ENCODE results near the gene MPPED1.

The MPPED1 gene

DNA sequence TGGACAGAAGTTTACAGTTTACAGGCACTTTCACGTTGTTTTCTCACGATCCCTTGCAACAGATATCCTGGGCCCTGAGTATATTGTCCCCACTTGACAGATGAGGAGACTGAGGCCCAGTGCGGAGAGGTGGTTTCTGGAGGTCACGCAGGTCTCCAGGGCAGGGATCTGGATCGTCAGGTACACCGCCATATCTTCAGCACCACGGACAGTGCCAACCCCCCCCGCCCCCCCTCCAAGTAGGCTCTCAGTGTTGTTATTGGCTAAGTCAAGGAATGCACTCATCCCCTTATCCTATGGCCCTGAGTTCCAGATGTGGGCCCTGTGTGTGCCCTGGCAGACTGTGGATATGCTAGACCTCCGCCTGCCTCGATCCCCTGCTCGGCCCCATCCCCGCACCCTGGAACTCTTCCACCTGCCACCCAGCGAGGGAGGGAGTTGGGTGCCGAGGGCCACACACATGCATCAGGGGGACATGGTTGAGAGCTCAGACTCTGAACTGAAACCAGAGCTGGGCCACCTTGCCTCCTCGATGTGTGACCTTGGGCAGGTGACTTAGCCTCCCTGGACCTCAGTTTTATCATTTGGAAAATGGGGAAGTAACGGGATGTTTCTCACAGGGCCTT is 37.5 kb downstream of the MPPED1 start:
- DNase-seq: no peak

DNA sequence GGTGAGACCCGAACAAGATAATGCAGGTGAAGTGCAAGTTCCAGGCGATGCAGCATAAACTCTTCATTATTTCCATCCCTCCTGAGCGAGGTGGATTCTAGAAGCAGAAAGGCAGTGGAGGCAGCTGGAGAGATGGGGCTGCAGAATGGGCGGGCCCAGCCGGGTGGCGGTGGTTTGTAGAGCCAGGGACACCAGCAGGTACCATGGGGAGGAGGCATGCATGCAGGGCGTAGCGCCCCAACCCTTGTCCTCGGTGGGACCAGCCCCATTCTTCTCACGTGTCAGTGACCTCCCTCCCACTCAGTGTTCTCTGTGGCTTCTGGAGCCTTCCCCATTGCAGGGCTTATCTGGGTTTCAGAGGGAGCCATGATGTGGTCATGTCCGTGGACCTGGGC is 38.0 kb downstream of the MPPED1 start:
- no peak for DNase-seq

DNA sequence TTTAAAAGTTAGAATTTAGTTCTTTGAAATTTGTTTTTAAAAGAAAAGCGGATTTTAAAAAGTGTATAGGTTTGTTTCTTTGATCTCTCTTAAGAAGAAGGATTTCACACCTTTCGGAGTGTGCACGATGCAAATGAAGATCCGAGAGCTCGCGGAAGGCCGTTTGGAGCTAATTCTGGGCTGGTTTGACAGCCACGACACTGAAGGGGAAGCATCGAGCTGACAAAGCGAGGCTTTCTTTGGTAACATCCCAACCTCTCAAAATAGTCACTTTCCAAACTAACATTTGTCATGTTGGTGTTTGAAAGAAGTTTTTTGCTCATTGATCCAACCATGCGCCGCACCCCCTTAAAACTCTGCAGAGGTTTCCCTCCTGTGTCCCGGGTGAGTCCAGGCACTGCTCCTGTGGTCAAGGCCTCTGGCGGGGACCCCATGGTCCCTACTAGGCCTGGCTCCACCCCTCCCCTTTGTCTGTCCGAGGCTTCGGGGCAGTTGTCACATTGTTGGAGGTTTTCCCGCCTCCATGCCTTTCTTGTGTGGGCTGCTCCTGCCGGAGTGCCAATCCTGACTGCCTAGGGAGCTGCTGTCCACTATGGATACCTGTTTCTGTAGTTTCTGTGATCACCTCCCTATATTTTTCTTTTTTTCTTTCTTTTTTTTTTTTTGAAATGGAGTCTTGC is 39.7 kb downstream of the MPPED1 start:
- DNase-seq: no peak

DNA sequence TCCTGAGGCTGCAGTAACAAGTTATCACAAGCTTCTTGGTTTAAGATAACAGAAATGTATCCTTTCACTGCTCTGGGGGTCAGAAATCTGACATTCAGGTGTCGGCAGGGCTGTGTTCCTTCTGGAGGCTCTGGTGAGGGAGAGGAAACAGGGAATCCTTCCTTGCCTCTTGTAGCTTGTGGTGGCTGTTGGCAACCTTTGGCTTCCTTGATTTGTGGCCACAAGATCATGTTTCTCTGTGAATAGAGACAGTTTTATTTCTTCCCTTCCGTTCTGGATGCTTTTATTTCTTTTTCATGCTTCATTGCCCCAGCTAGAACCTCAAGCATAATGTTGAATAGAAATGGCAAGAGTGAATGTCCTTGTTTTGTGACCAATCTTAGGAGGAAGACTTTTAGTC is 44.0 kb downstream of the MPPED1 start:
- DNase-seq: no peak

DNA sequence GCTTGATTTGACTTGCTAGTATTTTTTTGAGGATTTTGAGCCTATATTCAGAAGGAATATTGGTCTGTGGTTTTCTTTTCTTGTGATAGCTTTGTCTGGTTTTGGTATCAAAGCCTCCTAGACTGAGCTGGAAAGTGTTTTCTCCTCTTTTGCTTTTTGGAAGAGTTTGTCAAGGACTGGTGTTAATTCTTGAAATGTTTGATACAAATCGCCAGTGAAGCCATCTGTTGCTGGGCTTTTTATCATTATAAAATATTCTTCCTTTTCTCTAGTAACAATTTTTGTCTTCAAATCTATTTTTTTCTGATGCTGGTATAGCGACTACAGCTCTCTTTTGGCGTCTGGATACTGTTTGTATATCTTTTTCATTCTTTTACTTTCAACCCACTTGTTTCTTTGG is 45.2 kb downstream of the MPPED1 start:
- no peak for DNase-seq

DNA sequence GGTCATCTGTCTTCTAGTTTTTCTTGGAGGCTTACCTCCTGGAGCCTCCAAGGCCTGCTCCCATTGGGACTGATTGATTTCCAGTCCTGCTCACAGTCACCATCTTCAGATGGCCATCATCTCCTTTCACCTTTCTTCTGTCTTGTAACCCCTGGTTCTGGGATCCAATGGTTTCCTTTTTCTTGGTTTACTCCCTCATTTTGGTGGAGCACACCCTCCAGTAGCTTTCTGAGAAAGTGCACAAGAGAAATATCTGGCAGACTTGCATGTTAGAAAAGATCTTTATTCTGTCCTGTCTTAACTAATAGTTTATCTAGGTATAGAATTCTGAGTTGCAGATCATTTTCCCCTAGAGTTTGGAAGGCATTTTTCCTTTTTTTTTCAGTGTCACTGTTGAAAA is 50.9 kb downstream of the MPPED1 start:
- DNase-seq: no peak

DNA sequence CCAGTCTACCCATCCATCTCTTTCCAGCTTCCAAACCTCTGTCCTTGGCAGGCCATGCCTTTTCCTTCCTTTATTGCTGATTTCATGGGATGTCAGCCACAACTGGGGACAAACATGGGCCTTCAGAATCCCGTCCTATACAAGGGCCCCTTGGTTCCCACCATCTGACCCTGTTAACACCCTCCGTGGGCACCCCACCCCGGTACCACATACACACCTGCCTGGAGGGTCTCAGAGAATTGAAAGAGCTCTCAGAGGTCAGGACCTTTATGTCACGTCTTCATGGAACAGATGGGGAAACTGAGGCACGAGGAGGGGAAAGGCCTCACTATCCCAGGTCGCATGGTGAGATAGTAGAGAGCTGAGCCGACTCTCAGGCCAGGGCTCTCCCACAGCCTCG is 53.0 kb downstream of the MPPED1 start:
- no peak for DNase-seq

DNA sequence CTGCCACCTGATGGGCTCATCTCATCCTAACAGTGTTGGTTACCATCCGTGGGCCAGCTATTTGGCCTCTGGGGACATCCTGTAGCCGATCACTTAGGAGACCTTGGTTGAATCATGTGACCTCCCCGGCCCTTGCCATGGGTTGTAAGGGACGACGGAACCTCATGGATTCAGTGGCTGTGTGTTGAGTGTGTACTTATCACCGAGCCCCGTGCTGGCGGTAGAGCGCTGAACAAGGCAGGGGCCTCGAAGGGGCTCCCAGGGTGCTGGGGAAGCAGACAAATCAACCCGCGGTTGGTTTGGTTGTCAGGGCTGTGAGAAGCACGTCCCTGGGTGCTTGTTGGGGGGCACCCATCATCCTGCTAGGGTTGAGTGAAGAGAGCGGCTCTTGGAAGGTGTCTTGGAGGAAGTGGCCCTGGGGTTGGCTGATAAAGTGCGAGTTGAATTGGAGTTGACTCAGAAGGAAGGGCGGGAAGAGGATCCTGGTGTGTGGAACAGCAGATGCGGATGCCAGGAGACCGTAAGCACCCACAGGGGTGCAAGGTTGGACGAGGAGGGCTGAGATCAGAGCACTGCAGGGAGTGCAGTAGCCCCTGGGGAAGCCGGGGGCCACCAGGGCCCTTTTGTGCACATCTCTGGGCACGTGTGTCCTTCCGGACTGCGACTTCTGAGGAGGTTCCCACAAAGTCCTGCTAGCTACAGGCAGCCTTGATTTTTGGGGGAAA is 53.6 kb downstream of the MPPED1 start:
- DNase-seq: no peak

DNA sequence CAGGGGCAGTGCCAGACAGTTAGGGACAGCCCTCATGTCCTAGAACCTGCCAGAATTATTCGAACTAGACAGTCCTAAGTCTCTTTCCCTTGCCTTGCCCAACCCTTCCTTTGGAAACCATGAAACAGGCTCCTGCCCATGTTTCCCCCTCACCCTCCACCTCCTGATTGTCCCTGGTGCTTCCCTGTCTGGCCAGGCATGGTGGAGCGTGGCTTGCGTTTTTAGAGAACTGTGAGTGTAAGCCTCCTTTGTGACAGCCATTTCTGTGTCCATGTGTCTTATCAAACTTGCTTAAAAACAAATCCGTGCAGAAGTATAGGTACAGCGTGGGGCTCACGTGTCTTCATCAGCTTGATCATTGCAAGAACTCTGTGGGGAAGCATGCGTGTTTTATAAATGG is 54.9 kb downstream of the MPPED1 start:
- no peak for DNase-seq

DNA sequence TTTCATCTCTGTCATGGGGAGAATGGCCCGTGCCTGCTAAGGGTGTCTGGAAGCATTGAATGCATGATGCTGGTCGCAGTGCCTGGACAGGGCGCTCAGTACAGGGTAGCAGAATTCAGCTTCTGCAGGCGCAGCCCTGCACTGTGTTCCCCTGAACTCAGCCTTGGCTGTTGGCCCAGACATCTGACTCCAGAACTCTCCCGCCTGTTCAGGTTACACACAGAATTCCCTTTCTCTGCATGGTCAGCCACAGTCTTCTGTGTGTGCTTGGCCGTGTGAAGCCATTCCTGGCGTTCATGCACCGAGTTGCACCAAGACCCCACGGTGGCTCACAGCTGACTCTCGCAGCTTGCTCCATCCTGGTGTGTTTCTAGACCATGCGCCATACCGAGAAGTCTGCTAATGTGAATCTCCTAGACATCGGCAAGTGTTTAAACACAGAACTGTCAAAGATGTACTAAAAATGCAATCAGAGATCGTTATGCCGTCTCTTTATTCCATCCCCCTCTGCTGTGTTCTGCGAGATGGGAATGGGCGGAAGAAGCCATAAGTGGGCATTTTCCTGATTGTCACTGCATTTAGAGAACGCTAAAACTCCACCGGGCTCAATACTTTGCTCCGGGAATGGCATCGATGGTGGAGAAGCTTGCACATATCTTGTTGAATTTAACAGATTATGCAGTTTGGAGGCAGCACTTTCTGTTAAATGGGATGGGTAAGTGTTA is 55.6 kb downstream of the MPPED1 start:
- DNase-seq: no peak

DNA sequence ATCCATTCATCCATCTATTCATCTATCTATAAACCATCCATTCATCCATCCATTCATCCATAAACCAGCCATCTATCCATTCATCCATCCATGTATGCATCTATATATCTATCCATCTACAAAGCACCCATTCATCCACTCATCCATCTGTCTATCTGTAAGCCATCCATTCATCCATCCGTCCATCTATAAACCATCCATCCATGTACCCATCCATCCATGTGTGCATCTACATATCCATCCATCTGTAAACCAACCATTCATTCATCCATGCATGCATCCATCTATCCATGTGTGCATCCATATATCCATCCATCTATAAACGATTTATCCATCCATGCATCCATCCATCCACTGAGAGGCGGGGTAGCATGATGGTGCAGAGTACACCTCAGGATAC is 58.4 kb downstream of the MPPED1 start:
- no peak for DNase-seq

DNA sequence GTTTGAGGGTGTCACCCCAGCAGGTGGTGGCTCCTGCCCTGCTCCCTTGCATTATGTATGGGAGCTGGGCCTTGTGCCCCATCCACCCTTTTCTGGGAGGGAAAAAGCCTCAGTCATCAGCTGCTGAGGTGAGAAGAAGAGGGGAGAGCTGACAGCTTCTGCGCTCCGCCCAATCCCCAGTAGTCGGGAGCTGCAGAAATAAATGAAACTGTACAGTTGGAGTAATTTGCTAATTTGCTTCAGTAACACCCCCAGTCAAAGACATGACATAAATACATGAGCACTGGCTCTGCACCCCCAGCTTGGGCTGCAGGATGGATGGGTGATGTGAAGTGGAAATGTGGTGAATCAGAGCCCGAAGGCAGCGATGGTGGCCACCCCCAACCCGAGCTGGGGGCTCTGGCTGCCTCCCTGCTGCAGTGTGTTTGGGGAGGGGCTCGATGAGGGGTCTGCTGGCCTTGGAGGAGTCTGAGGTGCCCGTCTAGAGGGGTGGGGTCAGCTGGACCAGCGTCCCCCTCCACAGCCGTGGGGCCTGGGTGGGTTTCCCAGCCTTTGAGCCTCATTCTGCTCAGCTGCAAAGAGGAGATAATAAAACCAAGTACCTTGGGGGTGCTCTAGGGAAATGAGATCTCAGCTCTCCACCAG is 59.2 kb downstream of the MPPED1 start:
- no peak for DNase-seq

DNA sequence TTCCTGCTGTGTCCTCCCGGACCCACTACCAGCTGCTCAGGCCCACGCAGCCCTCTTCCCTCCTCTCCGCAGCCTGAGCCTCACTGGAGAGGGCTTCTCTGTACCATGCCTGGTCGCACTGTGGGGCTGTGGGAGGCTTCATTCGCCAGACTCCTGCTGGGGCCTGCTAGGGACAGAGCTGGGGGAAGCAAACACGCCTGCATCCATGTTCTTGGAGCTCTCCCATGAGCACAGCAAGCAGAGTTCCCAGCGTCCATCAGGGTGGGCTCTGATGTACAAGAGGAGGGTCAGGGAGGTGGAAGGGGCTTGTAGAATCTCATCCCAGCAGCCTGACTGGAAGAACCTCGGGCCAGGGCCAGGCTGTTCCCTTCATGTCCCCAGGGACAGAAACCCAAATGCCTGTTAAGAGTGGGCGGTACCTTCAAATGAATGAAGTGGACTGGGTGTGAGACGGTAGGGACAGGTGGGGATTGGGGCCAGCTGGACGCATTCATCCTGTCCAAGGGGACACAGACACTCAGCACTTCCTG is 59.9 kb downstream of the MPPED1 start:
- no peak for DNase-seq

DNA sequence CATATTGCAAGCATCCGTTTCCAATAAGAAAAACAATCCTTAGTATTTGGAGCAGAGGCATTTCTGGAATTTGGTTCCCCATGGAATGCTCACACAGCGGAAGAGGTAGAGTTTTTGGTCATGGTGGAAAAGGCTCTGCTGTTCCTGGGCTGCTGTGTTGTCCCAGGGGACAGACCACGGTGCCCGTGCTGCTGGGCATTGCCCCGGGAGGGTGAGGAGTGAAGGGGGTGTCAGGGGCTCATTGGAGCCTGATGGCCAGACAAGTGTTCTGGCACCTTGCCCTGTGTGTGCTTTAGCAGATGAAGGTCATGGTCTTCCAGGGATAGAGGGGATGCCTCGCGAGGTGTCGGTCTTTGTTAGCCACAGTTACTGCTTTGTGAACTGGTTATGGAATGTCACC is 61.2 kb downstream of the MPPED1 start:
- no peak for DNase-seq

DNA sequence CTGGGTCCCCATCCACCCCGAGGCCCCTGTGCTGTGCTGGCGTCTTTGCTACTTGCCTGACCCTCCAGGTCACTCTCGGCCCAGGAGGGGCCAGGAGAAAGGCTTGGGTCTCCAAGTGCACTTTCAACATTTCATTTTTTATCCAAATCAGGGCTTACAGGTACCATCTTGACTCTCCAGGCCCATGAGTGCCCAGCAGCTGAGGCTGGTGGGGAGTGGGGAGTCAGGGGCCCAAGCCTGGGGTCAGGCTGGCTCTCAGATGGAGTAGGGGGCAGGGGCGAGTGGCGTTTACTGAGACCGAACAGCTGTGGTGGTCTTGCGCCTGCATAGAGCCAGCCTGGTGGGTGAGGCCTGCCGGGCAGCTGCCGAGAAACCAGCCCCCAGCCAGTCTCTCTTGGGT is 61.6 kb downstream of the MPPED1 start:
- DNase-seq: no peak

DNA sequence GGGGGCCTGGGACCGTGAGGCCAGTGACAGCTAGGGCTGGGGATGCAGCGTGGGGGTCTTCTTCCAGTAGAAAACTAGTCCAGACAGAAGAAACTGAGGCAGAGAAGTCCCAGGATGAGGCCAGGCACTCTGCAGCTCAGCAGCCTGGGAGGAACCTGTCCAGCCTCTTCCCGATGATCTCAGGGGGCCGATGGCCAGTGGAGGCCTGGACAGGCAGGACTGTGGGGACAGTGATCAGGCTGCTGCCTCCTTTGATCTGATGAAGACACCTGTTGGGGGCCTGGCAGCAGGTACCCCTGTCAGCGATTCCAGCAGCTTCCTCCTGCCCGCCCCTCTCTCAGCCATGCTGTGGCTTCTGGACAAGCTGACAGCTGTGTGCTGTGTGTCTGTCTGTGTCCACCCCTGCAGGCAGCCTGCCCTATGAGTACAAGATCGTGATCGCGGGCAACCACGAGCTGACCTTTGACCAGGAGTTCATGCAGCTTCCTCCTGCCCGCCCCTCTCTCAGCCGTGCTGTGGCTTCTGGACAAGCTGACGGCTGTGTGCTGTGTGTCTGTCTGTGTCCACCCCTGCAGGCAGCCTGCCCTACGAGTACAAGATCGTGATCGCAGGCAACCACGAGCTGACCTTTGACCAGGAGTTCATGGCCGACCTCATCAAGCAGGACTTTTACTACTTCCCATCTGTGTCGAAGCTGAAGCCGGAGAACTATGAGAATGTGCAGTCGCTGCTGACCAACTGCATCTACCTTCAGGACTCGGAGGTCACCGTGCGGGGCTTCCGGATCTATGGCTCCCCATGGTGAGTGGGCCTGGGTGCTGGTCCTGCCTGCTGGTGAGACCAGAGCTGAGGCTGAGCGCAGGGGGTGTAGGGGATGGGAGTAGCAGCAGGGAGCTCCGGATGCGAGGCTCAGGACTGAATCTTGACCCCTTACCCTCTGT is 62.6 kb downstream of the MPPED1 start:
- no peak for DNase-seq

DNA sequence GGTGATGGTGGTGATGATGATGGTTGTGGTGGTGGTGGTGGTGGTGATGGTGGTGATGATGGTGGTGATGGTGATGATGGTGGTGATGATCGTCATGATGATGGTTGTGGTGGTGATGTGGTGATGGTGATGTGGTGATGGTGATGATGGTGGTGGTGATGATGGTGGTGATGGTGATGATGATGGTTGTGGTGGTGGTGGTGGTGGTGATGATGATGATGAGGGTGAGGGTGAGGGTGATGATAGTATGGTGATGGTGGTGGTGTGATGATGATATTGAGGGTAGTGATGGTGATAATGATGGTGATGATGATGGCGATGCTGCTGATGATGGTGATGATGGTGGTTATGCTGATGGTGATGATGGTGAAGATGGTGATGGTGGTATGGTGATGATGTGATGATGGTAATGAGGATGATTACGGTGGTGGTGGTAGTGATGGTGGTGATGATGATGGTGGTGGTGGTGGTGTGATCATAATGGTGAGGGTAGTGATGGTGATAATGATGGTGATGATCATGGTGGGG is 63.8 kb downstream of the MPPED1 start:
- no peak for DNase-seq

DNA sequence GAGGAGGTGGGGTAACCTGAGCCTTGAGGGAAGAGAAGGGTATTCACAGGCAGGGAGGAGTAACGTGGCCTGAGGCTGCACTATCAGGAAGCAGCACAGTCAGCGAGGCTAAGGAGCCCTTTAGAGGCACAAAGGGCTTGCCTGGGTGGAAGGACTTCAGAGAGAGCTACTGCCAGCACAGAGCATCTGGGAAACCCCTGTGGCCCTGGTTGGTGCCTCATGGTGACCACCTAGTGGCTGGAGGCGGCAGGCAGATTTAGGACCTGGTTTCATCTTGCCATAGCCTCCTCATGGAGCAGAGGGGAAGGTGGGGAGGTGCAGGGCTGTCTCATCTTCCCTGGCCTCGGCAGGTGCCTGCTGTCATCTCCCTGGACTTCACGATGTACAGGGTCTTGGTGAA is 64.5 kb downstream of the MPPED1 start:
- DNase-seq: no peak

DNA sequence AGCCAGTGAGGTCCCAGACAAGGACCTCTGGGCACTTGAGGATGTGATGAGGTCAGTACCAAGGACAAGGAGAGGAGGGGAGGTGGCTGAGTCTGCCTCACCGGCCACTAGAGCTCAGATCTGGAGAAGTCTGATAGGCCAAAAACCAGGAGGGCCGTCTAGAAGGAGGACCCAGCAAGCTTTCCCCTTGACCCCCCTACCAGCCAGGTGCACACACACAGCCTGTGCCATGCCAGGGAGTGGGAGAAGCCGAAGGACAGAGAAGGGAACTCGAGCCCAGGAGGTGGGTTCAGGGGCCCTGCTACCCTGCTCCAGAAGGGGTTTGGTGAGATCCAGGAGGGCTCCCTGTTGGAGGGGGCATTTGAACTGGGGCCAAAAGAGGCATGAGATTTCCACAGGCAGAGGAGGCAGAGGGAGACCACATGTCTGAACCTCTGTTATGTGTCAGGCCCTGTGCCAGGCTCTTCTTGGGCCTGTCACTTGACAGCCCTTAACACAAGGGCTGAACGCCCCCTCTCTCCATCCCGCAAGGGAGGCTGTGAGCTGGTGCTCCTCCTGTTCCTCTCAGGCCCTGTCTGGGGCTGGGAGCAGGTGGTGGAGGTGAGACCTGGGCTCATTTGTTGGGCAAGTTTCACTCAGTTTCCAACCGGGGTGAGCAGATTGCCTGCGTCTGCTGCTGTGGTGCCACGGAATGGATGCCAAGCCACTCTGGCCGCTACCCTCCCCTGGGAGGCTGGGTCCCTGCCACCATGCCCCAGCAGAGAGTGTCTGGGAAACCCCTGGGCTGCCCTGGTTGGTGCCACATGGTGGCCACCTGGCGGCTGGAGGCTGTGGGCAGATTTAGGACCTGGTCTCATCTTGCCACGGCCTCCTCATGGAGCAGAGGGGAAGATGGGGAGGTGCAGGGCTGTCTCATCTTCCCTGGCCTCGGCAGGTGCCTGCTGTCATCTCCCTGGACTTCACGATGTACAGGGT is 65.2 kb downstream of the MPPED1 start:
- no peak for DNase-seq

DNA sequence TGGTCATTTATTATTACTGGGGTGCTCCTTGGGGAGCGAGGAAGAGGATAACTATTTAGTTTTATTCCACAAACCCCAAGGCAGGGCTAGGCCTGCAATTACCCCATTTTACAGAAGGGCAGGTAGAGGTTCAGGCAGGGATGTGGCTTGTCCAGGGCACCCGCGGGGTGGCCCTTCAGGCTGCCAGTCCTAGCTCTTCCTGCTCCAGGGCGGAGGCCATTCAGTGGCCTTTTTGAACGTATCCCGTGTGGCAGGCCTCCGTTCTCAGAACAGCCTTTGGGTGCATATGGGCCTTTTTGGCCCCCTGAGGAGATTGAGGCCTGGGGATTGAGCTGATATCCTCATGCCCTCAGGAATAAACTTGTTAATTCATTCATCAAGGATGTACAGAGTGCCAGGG is 66.2 kb downstream of the MPPED1 start:
- no peak for DNase-seq

All from NCI-H1436 (cell line).